GM21723 (cell line): ENCODE data around the gene BCL2L15.

Source experiments
- ATAC-seq: cut with Tn5 transposase; IDR thresholded peaks from one replicate; pipeline ENCODE4 v1.9.1; 2021; ENCODE audit warnings: mild to moderate bottlenecking, moderate library complexity; ENCODE audit not compliant: unreplicated experiment

The BCL2L15 gene

GRCh38 chr1:113887402-113888175 is at the start of gene BCL2L15:
TSS of gene BCL2L15 (minus strand) at chr1:113887581. CDS start at chr1:113887375, 206 bp downstream.
- no peak for ATAC-seq

DNA sequence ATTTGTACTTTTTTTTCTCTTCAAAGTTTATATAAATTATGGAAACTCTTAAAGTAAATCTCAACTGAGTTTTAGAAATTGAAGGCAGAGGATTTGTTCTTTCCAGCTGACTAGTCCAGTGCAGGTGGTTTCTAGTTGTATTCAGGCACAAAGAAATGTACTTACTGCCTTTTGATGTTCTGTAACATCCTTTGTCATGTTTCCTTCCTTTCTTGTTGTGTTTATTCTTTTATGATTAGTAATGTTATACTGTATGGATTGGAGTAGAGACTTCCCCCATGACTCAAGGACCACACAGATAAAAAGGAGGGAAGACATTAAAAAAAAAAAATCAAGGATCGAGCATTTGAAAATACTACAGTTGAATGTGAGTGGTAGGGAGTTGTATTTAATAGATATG is 49.8 kb upstream of the BCL2L15 start:
- no peak for ATAC-seq

GRCh38 chr1:113935970-113936369 is 48.6 kb upstream of the BCL2L15 start:
- no peak for ATAC-seq

GRCh38 chr1:113935176-113935575 is 47.8 kb upstream of the BCL2L15 start:
- ATAC-seq: no peak

DNA sequence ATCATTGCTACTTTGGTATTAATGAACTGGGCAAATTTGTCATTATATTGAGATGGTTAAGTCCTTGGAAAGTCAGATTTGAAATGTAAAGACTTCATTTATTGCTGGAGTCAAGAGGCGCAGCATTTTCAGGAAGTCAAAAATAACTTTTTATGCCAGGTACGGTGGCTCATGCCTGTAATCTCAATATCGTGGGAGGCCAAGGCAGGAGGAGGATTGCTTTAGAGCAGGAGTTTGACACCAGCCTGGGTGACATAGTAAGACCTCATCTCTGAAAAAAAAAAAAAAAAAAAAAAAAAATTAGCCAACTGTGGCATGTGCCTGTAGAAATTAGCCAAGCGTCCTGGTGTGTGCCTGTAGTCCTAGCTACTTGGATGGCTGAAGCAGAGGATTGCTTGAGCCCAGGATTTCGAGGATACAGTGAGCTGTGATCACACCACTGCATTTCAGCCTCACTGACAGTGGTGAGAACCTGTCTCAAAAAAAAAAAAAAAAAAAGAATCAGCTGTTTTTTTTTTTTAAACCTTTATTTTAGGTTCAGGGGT is 47.2 kb upstream of the BCL2L15 start:
- no peak for ATAC-seq

DNA sequence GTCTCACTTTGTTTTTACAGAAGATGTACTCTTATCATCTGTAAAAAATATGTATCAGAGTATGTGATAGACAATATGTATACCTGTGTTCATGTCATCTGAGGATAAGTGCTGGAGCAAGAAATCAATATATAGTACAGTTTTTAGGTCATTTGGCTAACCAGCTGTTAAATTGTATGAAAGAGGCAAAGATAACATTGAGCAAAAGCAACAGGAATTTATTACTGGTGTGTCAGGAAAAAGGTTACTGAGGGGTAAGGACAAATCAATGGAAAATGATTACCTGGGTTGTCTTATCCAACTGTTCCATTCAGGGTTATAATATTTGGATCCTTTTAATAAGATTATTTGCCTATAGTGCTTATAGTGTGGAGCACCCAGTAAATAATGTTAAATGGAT is 46.6 kb upstream of the BCL2L15 start:
- ATAC-seq: no peak

GRCh38 chr1:113931451-113931851 is 44.1 kb upstream of the BCL2L15 start:
- no peak for ATAC-seq

DNA sequence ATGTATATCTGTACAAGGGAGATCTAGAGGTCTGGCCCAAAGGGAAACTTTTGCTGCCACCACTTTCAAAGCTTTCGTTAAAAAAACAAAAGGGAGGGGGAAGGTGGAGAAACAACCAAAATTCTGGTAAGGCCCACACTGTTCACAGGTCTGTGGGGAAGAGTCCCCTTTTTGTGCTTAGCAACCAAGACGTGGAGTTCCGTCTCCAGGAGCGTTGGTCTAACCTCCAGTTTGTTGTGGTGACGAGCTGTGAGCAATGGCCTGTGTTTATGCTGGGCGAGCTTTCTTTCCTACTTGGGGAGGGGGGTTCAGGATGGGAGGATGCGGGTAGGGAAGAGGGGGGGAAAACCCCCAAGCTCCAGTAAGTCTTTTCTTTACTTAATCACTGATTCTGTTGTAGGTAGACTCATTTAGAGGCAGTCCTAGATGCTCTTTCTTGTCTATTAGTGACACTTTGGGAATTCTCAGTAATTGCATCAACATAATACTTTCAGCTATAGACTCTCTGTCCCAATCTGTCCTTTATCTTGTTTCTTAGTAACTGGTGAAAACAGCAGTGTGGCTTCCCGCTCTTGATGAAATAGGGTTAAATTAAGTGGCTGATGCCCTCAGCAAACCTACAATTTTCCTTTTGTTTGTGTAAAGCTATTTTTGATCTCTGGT is 43.2 kb upstream of the BCL2L15 start:
- peak; percentile 30 for ATAC-seq

DNA sequence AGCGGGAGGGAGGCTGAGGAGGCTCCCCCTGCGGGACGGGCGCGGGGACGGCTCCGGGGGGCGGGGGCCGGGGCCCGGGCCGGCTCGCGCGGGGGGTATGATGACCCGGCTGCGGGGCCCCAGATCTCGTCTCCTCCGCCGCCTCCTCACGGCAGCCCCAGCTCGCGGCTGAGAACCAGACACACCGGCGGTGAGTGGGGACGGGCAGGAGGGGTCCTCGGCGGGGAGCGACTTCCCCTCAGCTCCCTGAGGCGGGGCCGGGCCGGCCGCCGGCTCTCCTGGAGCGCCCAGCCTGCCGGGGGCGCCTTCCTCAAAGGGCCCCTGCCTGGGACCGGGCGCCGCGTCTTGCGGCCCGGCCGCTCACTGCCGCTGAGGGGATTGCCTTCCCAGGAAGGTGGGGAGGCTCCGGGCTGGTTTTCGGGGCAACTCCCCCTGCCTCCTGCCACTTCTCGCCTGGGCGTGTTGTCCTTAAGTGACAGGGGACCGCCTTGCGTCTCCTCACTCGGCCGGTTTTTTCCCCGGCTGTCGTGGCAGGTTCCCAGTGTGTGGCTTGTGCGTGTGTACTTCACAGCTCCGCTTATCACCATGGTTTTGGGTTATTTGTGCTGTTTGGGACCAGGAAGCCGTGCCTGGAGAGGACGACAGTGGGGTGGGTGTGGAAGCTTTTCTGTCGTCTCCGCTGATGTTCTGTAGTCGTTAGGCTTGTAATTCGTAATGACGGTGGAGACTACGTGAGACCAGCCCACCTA is 42.5 kb upstream of the BCL2L15 start:
- ATAC-seq: peak; percentile 50

GRCh38 chr1:113928941-113929749 is 41.8 kb upstream of the BCL2L15 start, which contains the start of gene HIPK1:
TSS of gene HIPK1 (plus strand) at chr1:113929324.
- peak; percentile 71 for ATAC-seq

GRCh38 chr1:113928187-113928930 is 41.0 kb upstream of the BCL2L15 start:
- no peak for ATAC-seq

GRCh38 chr1:113924473-113924872 is 37.1 kb upstream of the BCL2L15 start:
- ATAC-seq: no peak

DNA sequence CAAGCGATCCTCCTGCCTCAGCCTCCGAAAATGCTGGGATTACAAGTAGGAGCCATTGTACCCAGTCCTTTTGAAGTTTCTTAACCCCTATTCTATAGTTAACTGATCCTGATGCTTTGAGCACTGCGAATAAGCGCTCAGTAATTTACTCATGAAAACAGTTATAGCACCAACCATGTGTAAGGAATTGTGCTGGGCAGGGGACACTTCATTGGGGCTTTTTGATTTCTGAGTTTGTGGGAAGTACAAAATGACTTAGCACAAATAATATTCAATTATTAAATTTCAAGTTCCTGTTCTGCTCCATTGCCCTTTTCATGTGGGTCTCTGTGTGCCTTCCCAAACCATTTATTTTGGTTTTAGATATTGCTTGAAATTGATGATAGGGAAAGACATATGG is 35.6 kb upstream of the BCL2L15 start:
- no peak for ATAC-seq

DNA sequence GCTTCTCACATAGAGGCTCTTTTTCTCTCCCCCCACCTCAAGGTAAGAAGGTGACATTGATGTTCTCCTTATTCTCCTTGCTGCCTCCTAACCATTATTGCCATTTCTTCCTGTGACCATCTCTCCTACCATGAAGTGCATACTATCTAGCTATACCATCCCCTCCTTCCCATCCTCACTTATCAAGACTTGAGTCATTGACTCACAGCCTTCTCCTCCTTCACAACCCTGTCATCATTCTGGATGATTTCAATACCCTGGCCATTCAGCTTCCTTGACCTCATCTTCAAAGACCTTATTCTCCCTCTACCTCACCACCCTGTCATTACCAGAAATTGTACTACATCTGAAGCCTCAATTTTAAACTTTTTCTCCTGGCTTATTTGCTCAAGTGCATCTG is 30.9 kb upstream of the BCL2L15 start:
- no peak for ATAC-seq

DNA sequence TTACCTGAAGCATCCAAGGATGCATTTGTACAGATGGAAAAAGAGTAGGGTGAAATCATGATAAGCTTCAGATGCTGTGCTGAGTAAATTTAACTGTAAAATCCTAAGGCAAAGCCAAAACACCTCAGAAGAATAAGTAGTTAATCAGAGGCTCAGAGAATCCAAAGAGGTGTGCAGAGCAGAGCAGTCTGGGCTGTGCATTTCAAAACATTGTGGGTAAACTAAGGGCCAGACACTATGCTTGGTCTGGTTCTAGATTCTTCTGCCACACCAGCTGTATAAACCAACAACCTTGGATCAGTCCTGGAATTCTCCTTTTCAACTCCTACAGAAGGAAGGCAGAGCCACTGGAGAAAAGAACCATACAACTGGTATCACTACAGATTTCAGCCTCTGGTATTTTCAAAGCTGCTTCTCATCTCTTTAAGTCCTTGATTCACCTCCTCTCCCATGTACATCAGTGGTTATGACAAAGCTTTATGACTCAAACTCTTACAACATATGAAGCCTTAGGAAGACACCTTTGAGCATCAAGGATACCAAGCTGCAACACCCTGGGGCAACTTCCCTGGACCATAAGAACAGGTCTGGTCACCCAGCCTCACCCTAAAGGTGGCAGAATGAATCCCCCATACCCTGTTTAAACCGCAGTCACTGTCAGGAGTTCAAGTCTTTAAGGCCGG is 30.2 kb upstream of the BCL2L15 start:
- no peak for ATAC-seq

- no peak for ATAC-seq
Observed at GRCh38 chr1:113916974-113917373, 29.6 kb upstream of the BCL2L15 start.

DNA sequence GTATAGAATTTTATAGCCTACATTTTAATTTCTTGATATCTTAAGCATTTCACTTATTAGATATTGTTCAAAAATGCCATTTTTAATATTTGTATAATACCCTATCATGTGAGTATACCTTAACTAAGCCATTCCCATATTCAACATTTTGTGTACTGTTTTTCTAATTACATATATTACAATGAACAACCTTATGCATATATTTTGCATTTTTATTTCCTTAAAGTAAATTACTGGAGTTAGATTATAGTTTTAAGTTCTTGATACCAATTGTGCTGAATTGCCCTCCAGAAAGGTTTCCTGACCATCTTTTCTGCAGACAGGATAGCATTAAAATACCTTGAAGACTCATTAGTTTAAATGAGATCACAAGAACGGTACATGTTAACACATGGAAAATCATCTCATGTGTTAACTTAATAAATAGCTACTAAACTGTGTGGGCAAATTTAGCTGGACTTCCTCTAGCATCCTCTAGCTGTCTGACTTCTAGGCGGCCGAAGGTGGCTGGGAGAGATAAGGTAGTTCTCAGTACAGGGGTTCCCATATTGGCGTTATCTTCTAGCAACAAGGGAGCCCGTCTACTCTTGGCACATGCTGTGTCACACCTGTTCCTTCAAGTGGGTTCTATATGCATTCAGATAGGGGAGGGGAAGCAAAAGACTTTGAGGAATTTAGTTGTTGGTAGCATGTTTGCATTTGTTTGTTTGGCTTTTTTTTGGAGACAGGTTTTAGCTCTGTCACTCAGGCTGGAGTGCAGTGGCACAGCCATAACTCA is 26.7 kb upstream of the BCL2L15 start:
- no peak for ATAC-seq

DNA sequence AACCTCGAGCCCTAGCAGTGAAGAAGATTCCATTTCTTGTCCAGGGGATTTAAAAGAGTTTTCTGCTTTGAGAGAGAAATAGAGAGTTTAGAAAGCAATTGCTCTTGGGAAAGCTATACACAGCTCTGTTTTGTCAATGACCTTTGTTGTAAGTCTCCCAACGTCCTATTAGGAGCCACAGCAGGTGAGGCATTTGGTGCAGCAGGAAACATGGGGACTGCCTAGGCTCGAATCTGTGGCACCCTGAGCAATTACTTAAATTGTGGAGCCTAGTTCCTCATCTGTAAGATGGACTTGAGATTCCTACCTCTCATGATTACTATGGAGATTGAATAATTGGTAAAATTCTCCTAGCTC is 25.9 kb upstream of the BCL2L15 start:
- ATAC-seq: no peak
